Activated CD8-positive, alpha-beta memory T cell treated with anti-CD3 and anti-CD28 coated beads, Interleukin-2, amount 10 ng/mL, durations not matched to agents 7 days and 5 days (primary cell): ENCODE measurements around the gene AHRR. TPM values are rescaled to one million over a fixed set of nuclear protein-coding genes. Genes with fewer than 3 reads are reported as not detected.

Source experiments
- ATAC-seq: fragments of 150-1000 bp; cut with Tn5 transposase; one replicate; pipeline ENCODE4 v1.10.0; 2021; ENCODE audit warnings: moderate library complexity
- CTCF ChIA-PET: fragments of 350-600 bp; sonication (Branson Sonifier 250); formaldehyde crosslinking; loops from one replicate; lab custom pipeline; 2021; ENCODE audit warnings: antibody characterized with exemption; lab: Charles Lee
- DNase-seq: peaks from one replicate; pipeline ENCODE4 v3.0.0-alpha.2; 2020
- H3K27ac Mint-ChIP-seq: one replicate; pipeline ENCODE4 v1.8.0; 2021; ENCODE audit warnings: mild to moderate bottlenecking, mixed read lengths
- H3K27me3 Mint-ChIP-seq: one replicate; pipeline ENCODE4 v1.8.0; 2021; ENCODE audit warnings: mixed read lengths
- H3K36me3 Mint-ChIP-seq: one replicate; pipeline ENCODE4 v1.8.0; 2021; ENCODE audit warnings: mild to moderate bottlenecking, mixed read lengths
- H3K4me1 Mint-ChIP-seq: one replicate; pipeline ENCODE4 v1.8.0; 2021; ENCODE audit warnings: mixed read lengths
- H3K4me3 Mint-ChIP-seq: one replicate; pipeline ENCODE4 v1.8.0; 2021; ENCODE audit warnings: mild to moderate bottlenecking, moderate library complexity, mixed read lengths
- H3K9me3 Mint-ChIP-seq: one replicate; pipeline ENCODE4 v1.8.0; 2022; ENCODE audit warnings: low read depth, mixed read lengths
- total RNA-seq, 2 experiments: library from RNA; stranded (reverse); gene quantifications; one replicate each; pipeline ENCODE4 v1.2.3, GENCODE V29; 2021

The AHRR gene
- total RNA-seq, 2 experiments from 2014 or later = 56.8 to 64.0 TPM

DNA sequence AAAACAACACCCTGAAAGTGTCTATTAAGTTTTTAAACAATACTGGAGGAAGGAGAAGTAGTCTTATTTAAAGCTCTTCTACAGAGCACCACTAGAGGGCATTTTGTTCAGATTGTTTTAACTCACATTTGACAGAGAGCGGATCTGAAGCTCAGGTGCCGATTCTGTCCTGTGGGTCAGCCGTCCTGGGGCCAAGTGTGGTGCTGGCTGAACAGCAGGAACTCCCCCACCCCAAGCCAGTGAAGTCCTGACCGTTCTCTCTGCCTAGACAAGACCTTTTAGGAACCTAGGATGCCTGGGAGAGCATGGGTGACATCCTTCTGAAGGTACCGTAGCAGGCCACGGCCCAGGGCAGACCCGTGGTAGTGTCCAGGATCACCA is 125.4 kb downstream of the AHRR start:
- DNase-seq = no peak
- CTCF ChIA-PET = interaction anchor here (0.6 to 2.2 kb wide), 27 partner anchors 10 to 456 kb away, joined by 3 to 28 read pairs (median 4); partner anchors contain the start of genes AHRR, BRD9 and TRIP13
- no peak overlapping the region for H3K4me3 Mint-ChIP-seq
- peaks cover 50% of the 10 kb centered on the region for H3K36me3 Mint-ChIP-seq
- ATAC-seq = no peak
- H3K27me3 Mint-ChIP-seq = no peaks in the 10 kb centered on the region
- peaks cover 34% of the 10 kb centered on the region for H3K4me1 Mint-ChIP-seq
- H3K27ac Mint-ChIP-seq = no peak overlapping the region
- H3K9me3 Mint-ChIP-seq = peaks cover 5% of the 10 kb centered on the region

DNA sequence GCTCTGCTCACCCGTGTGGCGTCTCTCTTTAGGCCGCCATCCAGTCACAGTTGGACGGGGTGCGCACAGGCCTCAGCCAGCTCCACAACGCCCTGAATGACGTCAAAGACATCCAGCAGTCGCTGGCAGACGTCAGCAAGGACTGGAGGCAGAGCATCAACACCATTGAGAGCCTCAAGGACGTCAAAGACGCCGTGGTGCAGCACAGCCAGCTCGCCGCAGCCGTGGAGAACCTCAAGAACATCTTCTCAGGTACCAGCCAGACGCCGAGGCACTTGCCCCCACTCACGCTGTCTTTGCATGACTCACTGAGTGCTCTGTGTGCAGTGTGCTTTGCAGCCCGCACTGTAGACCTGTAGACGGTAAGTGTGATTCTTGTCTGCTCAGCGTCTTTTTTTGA is 126.0 kb downstream of the AHRR start:
- DNase-seq = no peak
- Mint-ChIP-seq H3K4me3 (no peak overlapping the region), H3K27me3 (no peaks in the 10 kb centered on the region), H3K9me3 (peaks cover 11% of the 10 kb centered on the region), H3K4me1 (peaks cover 35% of the 10 kb centered on the region), H3K36me3 (peaks cover 56% of the 10 kb centered on the region), H3K27ac (no peak overlapping the region)
- ATAC-seq = no peak
- CTCF ChIA-PET = interaction anchor here (0.6 to 2.2 kb wide), 18 partner anchors 10 to 455 kb away, joined by 3 to 28 read pairs (median 4); no protein-coding TSS in a partner anchor

DNA sequence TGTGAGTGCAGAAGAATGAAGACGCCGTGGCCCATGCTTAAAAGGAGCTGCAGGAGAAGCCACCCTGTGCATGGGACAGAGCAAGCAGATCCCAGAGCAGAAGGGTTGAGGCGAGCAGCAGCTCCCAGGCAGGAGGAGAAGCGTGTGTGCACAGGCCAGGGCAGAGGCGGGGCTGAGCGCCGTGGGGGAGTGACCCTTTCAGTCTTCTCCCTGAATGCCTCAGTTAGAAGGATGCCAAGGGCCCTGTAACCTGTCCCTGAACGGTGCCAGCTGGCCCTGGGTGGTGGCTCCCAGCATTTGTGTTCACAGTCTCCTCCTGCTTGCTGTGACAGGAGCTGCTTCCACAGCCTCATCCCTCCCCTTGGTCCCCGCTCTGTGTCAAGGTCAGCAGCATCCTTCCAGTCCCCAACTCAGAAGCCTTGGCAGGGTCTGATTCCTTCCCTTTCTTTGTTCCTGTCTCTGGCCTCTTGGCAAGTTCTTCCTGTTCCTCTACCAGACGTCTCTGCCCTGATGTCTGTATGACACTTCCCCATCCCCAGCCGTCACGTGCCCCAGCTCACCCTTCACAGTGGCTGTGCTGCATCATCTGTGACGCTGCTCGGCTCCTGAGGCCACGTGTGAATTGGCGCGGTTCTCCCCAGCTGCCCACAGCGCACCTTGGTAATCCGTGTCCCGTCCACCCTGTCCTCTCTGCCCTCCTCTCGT is 126.7 kb downstream of the AHRR start:
- ATAC-seq = no peak
- H3K4me3 Mint-ChIP-seq = no peak overlapping the region
- H3K36me3 Mint-ChIP-seq = peaks cover 63% of the 10 kb centered on the region
- no peak for DNase-seq
- peaks cover 40% of the 10 kb centered on the region for H3K4me1 Mint-ChIP-seq
- CTCF ChIA-PET = interaction anchor here (0.6 to 1.8 kb wide), 3 partner anchors 131 to 172 kb away, joined by 3 to 4 read pairs (median 3); no protein-coding TSS in a partner anchor
- H3K27me3 Mint-ChIP-seq = no peaks in the 10 kb centered on the region
- no peak overlapping the region for H3K27ac Mint-ChIP-seq
- peaks cover 13% of the 10 kb centered on the region for H3K9me3 Mint-ChIP-seq

- CTCF ChIA-PET = interaction anchor here (0.9 kb wide), 1 partner anchor 132 kb away, joined by 3 read pairs; no protein-coding TSS in a partner anchor
- Mint-ChIP-seq H3K27me3 (no peaks in the 10 kb centered on the region), H3K36me3 (peaks cover 68% of the 10 kb centered on the region), H3K9me3 (peaks cover 13% of the 10 kb centered on the region), H3K4me1 (peaks cover 42% of the 10 kb centered on the region), H3K27ac (no peak overlapping the region), H3K4me3 (no peak overlapping the region)
- DNase-seq (no peak), ATAC-seq (no peak)
These were observed 127.2 kb downstream of the AHRR start for GRCh38 chr5:448766-449090.

DNA sequence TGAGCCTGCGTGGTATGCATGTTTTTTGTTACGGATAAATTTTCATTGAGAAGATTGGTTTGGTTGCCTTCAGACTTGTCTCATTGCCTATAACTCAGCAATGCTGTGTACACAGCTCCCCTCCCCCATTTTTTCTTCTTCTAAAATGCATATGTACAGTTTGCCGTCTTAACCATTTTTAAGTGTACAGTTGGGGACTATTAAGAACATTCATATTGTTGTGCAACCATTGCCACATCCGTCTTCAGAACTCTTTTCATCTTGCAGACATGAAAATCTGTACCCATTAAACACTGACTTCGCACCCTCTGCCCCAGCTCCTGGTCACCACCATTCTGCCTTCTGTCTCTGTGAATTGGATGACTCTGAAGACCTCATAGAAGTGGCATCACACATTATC is 127.6 kb downstream of the AHRR start:
- peaks cover 43% of the 10 kb centered on the region for H3K4me1 Mint-ChIP-seq
- CTCF ChIA-PET = interaction anchor here (0.9 kb wide), 1 partner anchor 132 kb away, joined by 3 read pairs; no protein-coding TSS in a partner anchor

GRCh38 chr5:451587-452458 is 130.3 kb downstream of the AHRR start:
- DNase-seq (no peak), ATAC-seq (no peak)
- peaks cover 13% of the 10 kb centered on the region for H3K9me3 Mint-ChIP-seq
- no peaks in the 10 kb centered on the region for H3K27me3 Mint-ChIP-seq
- peaks cover 81% of the 10 kb centered on the region for H3K36me3 Mint-ChIP-seq
- CTCF ChIA-PET = interaction anchor here (1.0 to 2.1 kb wide), 4 partner anchors 14 to 135 kb away, joined by 3 to 8 read pairs (median 6); no protein-coding TSS in a partner anchor
- H3K27ac Mint-ChIP-seq = peak overlapping the region; percentile 69
- peaks cover 36% of the 10 kb centered on the region for H3K4me1 Mint-ChIP-seq
- H3K4me3 Mint-ChIP-seq = no peak overlapping the region

More for the DNA sequence above, 127.6 kb downstream of the AHRR start:
- H3K27ac Mint-ChIP-seq = no peak overlapping the region
- H3K4me3 Mint-ChIP-seq = no peak overlapping the region
- DNase-seq (no peak), ATAC-seq (no peak)
- H3K36me3 Mint-ChIP-seq = peaks cover 71% of the 10 kb centered on the region
- H3K9me3 Mint-ChIP-seq = peaks cover 13% of the 10 kb centered on the region
- H3K27me3 Mint-ChIP-seq = no peaks in the 10 kb centered on the region

GRCh38 chr5:452978-453710 is 131.6 kb downstream of the AHRR start:
- Mint-ChIP-seq H3K27ac (peak overlapping the region; percentile 69), H3K4me3 (no peak overlapping the region), H3K9me3 (peaks cover 13% of the 10 kb centered on the region), H3K36me3 (peaks cover 76% of the 10 kb centered on the region), H3K4me1 (peaks cover 36% of the 10 kb centered on the region), H3K27me3 (no peaks in the 10 kb centered on the region)
- peak; percentile 43 for ATAC-seq
- no peak for DNase-seq
- CTCF ChIA-PET = interaction anchor here (1.0 to 2.1 kb wide), 4 partner anchors 8 to 137 kb away, joined by 4 to 8 read pairs (median 4); no protein-coding TSS in a partner anchor

- no peaks in the 10 kb centered on the region for H3K27me3 Mint-ChIP-seq
- H3K4me3 Mint-ChIP-seq = no peak overlapping the region
- H3K36me3 Mint-ChIP-seq = peaks cover 77% of the 10 kb centered on the region
- peak overlapping the region; percentile 48 for H3K27ac Mint-ChIP-seq
- CTCF ChIA-PET = interaction anchor here (0.6 to 2.1 kb wide), 5 partner anchors 8 to 235 kb away, joined by 3 to 5 read pairs (median 4); partner anchors contain the start of gene SDHA
- no peak for DNase-seq
- peaks cover 42% of the 10 kb centered on the region for H3K4me1 Mint-ChIP-seq
- peak; percentile 43 for ATAC-seq
- peaks cover 13% of the 10 kb centered on the region for H3K9me3 Mint-ChIP-seq
These were observed 132.4 kb downstream of the AHRR start for GRCh38 chr5:453725-454481.

GRCh38 chr5:454936-455335 is 133.4 kb downstream of the AHRR start:
- Mint-ChIP-seq H3K4me3 (no peak overlapping the region), H3K27me3 (no peaks in the 10 kb centered on the region), H3K4me1 (peaks cover 52% of the 10 kb centered on the region), H3K9me3 (peaks cover 13% of the 10 kb centered on the region), H3K27ac (no peak overlapping the region), H3K36me3 (peaks cover 77% of the 10 kb centered on the region)
- ATAC-seq (no peak), DNase-seq (no peak)
- CTCF ChIA-PET = interaction anchor here (1.1 to 2.1 kb wide), 3 partner anchors 8 to 24 kb away, joined by 3 to 5 read pairs (median 4); no protein-coding TSS in a partner anchor

- no peak overlapping the region for H3K4me3 Mint-ChIP-seq
- H3K27ac Mint-ChIP-seq = no peak overlapping the region
- H3K27me3 Mint-ChIP-seq = no peaks in the 10 kb centered on the region
- ATAC-seq = no peak
- peaks cover 13% of the 10 kb centered on the region for H3K9me3 Mint-ChIP-seq
- DNase-seq = no peak
- H3K36me3 Mint-ChIP-seq = peaks cover 77% of the 10 kb centered on the region
- CTCF ChIA-PET = interaction anchor here (1.1 to 2.5 kb wide), 2 partner anchors 9 to 25 kb away, joined by 3 to 12 read pairs; no protein-coding TSS in a partner anchor
- peaks cover 57% of the 10 kb centered on the region for H3K4me1 Mint-ChIP-seq
These were observed 134.3 kb downstream of the AHRR start for GRCh38 chr5:455806-456205.

- Mint-ChIP-seq H3K27ac (no peak overlapping the region), H3K9me3 (peaks cover 11% of the 10 kb centered on the region), H3K36me3 (peaks cover 71% of the 10 kb centered on the region), H3K4me3 (no peak overlapping the region), H3K4me1 (peaks cover 56% of the 10 kb centered on the region), H3K27me3 (no peaks in the 10 kb centered on the region)
- DNase-seq (no peak), ATAC-seq (no peak)
- CTCF ChIA-PET = interaction anchor here (2.5 kb wide), 1 partner anchor 10 kb away, joined by 12 read pairs; no protein-coding TSS in a partner anchor
These were observed 135.1 kb downstream of the AHRR start for GRCh38 chr5:456351-457194.
